NCI-H345 (cell line): Measurements from ENCODE around the gene CSAD.
A peak's percentile ranks its signal among the peaks of the same experiment; 100 is the strongest.
"Not testable (repeated sequence)": the region's sequence is repeated elsewhere in the genome, so short reads cannot be mapped to it uniquely, and the experiment has no call there.

Experiments
- DNase-seq: peaks from one replicate; lab custom pipeline; 2025; lab: John Stamatoyannopoulos, UW

Gene CSAD

DNA sequence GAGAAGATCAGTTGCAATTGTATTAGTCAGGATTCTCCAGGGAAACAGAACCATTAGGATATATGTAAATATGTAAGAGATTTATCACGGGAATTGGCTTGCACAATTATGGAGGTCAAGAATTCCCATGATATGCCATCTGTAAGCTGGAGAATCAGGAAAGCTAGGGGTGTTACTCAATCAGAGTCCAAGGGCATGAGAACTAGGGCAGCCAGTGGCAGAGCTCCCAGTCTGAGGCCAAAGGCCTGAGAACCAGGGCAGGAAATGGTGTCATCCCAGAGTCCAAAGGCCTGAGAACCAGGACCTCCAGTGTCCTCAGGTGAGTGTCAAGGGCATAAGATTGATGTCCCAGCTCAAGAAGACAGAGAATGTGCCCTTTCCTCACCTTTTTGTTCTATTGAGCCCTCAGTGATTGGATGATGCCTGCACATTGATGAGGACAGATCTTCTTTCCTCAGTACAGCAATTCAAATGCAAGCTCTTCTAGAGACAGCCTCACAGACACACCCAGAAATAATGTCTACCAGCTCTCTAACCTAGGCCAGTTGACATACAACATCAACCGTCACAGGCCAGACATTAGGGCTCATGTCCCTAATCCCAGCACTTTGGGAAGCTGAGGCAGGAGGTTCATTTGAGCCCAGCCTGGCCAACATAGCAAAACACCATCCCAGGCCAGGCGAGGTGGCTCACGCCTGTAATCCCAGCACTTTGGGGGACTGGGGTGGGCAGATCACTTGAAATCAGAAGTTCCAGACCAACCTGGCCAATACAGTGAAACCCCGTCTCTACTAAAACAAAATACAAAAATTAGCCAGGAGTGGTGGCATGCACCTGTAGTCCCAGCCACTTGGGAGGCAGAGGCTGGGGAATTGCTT, 35.1 kb downstream of the CSAD start:
- no peak for DNase-seq

DNA sequence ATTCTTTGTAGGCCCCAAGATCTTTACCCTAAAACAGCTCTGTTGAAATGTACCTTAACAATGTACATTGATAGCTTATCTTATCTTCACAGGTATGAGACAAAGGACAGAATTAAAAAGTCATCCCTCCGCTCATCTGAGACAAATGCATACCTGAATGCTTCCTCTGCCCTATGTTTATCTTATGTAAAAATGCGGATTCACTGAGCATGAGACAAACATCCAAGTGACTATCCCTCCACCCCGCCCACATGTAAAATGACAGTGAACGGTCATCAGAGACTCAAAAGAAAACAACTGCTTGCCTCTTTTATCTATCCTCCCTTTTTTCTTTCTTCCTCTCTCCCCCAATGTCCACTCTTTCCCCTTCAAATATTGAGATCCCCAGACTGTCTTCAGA, 37.4 kb downstream of the CSAD start:
- DNase-seq: no peak

DNA sequence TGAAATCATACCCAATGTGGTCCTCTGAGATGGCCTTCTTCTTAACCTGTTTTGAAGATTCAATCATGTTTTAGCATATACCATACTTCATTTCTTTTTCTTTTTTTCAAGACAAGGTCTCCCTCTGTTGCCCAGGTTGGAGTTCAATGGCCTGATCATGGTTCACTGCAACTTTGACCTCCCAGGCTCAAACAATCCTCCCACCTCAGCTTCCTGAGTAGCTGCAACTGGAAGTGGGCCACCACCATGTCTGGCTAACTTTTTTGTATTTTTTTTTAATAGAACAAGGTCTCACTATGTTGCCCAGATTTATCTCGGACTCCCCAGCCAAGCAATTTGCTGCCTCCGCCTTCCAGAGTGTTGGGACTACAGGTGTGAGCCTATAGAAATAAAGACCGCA, 47.0 kb downstream of the CSAD start:
- DNase-seq: no peak

DNA sequence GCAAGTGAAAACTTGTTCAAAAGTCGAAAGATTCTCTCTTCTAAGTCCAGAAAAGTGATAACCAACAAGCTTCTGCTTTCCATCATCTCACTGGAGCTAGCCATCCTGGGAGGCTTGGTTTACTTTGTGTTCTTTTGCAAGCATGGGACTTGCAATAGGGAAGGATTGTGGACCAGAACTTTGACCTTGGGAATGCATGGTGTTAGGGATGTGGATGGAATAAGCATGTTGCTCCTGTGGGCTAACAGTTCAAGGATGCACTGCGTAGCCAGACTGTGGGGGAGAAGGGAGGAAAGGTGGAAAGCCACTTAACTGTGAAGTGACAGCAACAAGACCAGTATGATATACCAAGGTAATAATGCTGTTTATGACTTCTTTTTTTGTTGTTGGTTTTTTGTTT, 48.9 kb downstream of the CSAD start:
- DNase-seq: no peak

DNA sequence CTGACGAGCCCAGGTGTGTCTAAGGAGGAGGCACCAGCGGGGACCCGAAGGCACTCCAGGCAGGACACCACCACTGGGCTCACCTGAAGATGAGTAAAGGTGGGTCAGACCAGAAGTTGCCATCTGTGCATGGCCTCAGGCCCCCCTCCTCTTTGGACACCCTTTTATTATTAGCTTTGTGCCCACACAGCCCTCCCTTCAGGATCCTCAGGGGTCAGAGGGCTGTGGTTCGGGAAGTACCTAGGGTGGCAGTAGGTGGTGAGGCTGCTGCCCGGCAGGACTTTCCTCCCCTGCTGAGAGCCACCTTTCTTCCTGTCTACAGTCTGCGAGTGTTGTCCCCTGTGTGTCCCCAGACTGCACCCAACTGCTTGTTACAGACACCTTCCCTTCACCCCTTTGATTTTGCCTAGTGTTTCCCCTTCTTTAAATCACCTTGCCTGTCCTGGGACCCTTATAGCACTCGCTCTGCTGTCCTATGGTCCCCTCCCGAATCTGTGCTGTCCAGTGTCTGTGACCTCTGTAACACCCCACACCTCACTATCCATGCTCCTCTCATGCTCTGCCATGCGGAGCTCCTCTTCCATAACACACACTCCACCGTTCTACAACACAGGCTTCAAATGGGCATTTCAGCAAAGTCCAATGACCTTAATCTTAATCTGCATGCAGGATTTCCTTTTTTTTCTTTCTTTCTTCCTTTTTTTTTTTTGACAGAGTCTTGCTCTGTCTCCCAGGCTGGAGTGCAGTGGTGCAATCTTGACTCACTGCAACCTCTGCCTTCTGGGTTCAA, 51.8 kb downstream of the CSAD start:
- no peak for DNase-seq

DNA sequence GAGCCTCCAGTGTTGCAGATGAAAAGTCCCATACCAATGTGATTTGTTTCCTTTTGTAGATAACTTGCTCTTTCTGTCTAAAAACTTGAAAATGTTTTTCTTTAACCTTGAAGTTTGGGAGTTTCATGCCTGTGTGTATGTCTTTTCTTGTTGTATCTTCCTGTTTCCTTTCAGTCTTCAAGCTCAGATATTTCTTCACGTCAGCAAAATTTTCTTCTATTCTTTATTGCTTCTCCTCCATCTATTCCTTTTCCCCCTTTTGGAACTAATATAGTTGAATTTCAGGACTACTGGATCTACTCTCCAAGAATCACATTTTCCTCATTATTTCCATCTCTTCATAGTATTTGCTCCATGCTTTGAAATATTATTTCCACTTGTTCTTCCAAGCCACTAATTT, 53.6 kb downstream of the CSAD start:
- DNase-seq: no peak

DNA sequence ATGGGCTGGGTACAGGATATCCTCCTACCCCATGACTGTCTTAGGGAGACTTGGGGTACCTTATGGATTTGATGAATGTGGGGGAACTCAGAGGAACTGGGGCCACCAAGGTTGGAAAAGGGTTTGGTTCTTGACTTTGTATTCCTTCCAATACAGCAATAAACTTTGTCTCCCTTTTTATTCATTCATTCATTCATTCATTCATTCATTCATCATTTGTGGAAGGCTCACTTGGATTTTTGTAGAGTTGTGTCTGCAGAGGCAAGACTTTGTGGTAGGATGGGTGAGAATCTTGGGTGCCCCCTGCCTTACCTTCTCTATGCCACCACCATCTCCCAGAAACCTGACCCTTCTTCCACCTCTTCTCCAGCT, 56.4 kb downstream of the CSAD start:
- no peak for DNase-seq

DNA sequence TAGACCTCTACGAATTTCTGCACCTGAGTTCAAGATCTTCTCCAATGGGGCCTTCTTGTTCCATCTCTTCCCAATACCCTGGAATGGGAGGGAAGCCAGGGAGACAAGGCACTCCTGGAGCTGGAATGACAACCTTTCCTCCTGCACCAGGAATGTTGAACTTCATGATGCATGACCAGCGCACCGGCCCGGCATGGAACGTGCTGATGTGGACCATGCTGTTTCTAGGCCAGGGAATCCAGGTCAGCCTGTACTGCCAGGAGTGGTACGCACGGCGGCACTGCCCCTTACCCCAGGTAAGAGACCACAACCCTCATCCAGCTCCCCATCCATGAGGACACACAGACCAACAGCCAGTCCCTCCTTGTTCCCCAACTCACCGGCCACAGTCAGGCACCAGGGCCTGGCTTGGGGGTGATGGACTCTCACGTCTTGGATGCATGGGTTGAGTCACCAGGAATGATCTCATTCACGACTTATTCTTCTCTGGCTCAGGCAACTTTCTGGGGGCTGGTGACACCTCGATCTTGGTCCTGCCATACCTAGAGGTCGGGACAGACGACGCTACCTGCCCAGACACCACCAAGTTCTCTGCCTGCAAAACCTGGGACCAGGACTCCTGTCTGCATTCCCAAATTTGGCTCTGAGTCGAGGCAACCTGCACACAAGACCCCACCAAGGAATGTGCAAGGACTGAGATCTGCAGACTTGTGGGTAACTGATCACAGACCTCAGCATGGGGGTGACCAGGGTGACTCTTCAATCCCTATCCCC, 57.0 kb downstream of the CSAD start:
- no peak for DNase-seq

DNA sequence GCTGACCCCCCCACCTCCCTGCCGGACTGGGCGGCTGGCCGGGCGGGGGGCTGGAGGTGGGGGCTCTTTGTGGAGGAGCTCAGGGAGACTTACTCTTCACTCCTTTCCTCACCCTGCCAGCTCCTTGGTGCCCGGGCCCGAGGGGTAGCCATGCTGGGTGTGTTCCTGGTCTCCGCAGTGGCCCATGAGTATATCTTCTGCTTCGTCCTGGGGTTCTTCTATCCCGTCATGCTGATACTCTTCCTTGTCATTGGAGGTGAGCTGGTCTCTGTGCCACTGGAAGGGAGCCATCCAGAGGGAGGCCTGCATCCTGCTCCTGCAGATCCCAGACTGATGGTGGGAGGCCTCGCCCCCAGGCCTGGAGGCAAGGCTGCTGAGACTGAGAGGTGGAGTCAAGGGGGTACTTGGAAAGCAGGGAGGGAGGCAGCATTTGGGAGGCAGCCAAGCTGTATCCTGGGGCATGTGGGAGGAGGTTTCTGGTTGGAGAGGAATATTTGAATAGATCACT, 57.7 kb downstream of the CSAD start:
- peak; percentile 78 for DNase-seq

DNA sequence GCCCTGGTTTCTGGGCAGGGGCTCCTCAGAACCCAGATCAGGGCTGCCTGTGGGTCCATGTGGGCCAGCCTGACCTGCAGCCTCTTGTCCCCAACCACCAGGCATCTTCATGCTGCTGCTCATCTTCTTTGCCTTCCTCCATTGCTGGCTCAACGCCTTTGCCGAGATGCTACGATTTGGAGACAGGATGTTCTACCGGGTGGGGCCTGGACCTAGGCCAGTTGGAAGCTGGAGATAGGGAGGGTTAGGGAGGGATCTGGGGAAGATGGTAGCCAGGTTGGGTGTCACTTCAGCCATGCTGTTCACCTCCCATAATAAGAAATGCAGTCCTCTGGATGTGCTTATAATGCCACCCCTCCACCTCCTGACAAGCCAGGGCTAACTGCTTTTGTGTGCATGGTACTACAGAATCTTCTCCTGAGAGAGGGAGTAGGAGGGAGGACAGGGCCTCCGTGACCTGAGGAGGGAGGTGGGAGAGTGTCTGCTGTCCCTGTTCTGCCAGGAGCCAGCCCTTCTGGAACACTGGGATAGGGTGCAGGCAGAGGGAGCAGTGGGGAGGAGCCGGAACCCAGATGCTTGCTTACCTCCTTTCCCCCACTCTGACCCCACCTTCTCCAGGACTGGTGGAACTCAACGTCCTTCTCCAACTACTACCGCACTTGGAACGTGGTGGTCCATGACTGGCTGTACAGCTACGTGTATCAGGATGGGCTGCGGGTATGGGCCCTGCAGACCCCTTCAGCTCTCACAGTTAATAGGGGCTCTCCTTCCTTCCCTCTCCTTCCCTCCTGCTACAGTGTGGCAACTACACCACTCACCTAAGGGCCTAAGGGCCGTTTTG, 59.8 kb downstream of the CSAD start:
- DNase-seq: no peak

DNA sequence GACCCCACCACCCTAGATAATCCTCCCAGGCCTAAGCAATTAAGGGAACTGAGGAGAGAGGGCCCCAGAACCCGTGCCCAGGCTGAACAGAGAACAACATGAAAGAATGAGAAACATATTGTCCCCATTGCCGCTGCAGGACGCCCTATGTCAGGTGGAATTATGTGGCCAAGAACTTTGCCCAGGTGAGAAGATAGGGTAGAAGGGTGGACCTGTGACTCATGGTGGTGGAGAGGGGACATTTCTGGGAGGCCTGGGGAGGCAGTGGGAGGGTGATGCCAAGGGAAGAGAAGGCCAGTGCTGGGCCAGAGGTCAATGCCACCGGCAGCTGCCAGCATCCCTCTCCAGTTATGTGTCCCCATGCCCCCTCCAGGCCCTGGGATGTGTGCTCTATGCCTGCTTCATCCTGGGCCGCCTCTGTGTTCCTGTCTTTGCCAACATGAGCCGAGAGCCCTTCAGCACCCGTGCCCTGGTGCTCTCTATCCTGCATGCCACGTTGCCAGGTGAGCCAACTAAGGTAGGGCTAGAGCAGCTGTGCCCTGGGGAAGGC, 61.9 kb downstream of the CSAD start:
- no peak for DNase-seq

DNA sequence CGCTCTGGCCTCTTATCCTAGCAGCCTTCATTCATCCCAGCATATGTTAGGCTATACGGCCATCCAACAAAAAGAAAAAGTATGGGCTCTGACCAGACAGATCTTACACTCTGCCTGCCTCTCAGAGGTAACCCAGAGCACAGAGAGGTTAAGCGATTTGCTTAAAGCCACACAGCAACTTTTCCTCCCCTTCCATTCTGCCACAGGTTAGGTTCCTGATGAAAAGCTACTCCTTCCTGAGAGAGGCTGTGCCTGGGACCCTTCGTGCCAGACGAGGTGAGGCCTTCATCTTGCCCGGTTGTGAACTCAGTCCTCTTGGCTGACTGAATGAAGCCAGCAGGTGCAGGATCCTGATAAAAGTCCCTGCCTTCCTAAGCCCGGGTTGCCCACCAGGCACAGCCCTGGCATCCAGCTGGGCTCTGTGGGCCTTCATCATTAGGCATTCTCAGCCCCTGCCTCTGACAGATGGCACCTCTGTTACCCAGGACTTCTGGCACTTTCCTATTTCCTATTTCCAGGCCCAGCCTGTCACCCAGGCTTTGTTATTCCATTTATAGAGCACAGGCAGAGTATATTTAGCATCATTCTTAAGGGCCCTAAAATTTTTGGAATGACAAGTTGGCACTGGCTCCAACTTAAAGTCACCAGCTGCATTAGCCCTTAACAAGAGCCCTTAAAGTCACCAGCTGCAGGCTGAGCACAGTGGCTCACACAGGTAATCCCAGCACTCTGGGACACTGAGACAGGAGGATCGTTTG, 64.7 kb downstream of the CSAD start:
- DNase-seq: no peak

DNA sequence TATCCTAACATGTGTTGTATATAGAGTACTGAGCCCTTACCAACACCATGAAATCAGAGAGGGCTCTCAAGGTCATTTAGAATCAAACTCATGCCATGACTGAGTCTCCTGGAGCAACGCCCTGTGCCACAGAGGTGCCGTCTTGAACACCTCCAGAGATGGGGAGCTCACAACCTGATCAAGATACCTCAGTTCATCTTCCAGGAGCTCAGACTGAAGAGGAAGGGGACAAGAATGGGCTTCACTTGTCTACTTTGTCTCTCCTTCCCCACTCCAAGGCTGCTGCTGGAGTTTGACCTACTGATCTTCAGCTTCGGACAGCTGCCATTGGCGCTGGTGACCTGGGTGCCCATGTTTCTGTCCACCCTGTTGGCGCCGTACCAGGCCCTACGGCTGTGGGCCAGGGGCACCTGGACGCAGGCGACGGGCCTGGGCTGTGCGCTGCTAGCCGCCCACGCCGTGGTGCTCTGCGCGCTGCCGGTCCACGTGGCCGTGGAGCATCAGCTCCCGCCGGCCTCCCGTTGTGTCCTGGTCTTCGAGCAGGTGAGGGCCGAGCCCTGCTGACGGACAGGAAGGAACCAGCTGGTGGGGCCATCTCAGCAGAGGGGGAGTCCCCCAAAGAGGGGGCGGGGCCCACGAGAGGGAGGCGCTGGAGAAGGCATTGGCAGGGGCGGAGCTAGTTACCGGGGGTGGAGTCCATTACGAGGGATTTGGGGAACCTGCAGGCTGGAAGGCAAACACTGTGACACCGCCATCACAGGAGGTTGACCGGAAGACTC, 65.4 kb downstream of the CSAD start:
- DNase-seq: no peak

DNA sequence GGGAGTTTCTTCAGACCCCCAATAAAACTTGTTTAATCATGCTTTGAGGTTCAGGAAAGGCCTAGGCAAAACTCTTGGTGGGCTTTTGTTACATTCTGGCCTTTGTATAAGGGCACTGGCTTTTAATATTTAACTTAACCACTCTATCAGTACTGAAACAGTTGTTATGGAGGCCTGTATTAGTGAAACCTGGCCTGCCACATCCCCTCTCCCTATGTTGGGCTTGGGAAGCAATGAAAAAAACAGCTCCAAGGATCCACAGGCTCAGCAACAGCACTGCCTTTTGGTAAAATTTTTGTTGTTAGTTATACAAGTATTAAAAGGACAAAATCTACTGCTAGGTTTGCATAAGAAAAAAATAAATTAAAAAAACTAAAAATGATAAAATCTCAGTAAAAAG, 66.8 kb downstream of the CSAD start:
- no peak for DNase-seq

DNA sequence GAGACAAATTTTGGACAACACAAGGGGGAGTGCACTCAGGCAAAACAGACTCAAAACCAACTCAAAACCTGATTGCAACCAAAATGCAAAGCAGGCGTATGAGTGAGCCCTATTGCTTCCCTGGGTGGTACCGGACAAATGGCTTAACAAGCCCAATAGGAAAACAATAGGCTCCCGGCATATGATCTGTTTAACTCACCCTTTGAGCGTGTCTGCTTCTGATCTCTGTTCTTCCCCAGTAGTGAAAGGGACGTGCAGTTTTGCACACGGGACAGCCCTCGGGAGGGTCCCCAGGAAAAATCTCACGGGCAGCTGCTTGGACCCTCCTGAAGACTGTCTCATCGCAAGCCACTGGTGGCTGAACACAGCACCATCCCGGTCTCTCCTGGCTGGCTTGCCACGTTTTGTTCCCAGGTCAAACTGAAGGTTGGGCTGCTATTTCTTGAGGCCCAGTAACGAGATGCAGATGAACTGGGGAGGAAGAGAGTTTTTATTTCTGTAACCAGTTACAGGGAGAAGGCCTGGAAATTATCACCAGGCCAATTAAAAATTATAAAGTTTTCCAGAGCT, 67.5 kb downstream of the CSAD start:
- DNase-seq: no peak

DNA sequence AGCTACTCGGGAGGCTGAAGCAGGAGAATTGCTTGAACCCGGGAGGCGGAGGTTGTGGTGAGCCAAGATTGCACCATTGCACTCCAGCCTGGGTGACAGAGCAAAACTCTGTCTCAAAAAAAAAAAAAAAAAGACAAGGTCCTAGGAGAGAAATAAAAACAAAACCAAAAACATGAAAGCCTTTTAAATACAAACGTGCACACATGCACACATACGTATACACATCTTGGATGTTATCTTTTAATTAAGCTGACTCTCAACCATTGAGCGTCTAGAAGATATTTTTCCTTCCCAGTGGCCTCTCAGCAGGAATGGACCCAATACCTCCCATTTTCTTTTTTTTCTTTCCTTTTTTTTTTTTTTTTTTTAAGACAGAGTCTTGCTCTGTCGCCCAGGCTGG, 68.3 kb downstream of the CSAD start:
- not testable (repeated sequence) for DNase-seq
